ENCODE data around the gene CPLANE1.
"Not testable (repeated sequence)": the region's sequence is repeated elsewhere in the genome, so short reads cannot be mapped to it uniquely, and the experiment has no call there.

Gene CPLANE1

DNA sequence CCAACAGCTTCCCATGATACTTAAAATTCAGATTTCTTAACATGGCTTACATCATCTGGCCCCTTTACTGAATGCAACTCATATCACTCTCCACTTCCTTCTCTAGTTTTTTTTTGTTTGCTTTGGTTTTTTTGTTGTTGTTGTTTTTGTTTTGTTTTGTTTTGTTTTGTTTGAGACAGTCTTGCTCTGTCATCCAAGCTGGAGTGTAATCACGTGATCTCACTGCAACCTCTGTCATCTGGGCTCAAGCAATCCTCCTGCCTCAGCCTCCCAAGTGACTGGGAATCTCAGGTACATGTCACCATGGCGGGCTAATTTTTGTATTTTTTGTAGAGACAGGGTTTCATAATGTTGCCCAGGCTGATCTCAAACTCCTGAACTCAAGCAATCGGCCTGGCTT lies 41.4 kb downstream of the CPLANE1 start:
- no peak for DNase-seq

DNA sequence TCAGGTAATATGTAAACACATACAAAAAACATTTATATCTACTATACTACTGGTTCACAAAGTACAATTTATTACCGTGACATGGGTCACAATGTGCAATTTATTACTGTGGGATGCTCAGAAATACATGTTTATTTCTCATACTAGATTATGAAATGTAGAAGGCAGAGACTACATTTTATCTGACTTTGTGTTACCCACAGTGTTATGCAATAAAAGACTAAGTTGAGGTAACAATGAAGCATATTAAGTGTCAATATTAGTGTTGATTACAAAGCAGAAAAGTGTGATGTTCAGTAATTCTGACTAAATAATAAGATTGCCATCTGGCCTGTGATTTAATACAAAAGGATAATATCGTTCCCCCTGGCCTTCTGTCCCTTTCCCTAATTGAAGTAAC lies 42.4 kb downstream of the CPLANE1 start:
- no peak for DNase-seq

DNA sequence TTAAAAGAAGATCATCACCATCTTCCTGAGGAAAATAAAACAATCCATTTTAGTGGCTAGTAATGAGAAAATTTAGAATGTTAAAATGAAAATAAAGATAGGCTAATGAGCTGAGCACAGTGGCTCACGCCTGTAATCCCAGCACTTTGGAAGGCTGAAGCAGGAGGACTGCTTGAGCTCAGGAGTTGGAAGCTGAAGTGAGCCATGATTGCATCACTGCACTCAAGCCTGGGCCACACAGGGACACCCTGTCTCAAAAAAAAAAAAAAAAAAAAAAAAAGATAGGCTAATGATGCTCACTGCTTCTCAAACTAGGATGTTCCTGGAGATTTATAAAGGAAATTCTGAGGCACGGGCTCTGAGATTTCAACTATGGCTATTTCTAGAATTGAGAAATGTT lies 50.3 kb downstream of the CPLANE1 start:
- no peak for DNase-seq

DNA sequence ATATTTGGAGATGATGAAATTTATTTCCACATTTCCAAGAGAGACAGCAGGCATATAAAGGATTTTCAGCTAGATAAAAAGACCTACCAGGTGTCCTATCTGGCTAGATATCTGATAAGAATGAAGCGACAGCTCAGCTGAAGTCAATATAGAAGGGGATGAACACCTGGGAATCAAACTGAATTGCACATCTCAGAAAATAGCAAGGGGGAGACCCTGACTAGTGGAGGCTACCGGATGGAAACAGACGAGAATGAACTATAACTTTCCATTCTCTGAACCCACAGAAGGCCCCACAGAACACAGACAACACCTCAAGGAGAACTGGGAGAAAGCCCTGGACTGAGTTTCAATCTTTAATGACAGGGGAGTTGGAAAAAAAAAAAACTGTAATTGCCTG lies 51.1 kb downstream of the CPLANE1 start:
- DNase-seq = no peak

DNA sequence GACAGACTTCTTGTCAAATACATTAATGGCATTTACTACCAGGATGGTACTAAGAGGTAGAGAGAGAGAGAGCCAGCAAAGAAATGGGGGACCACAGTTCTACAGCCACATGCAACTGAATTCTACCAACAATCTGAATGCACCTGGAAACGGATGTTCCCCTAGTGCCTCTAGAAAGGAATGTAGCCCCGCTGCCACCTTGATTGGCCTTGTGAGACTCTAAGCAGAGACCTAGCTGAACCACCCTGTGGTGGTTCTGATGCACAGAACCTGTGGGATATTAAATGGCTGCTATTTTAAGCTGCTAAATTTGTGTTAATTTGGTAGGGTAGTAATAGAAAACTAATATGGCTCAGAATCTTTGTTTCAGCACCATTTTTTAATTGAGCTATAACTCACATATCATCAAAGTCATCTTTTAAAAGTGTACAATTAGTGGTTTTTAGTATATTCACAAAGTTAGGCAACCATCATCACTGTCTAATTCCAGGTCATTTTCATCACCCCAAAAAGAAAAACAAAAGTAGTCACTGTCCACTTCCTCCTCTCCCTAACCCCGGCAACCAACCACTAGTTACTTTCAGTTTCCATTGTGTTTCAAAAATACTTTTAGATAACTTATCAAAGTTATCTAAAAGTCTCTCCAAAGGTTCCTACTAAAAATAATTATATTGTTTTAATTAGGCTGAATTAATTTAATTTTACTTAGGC lies 51.7 kb downstream of the CPLANE1 start:
- DNase-seq = no peak

DNA sequence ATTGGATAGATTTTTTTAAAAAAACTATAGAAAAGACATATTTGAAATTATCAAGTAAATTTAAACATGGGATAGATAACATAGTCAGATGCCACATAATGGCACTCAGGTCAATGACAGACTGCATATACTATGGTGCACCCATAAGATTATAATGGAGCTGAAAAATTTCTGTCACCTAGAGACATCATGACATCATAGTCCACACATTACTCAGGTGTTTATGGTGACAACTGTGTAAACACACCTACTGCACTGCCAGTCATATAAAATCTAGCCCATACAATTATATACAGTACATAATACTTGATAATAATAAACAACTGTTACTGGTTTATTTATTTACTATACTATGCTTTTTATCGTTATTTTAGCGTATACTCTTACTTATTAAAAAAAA lies 58.6 kb downstream of the CPLANE1 start:
- DNase-seq = no peak

DNA sequence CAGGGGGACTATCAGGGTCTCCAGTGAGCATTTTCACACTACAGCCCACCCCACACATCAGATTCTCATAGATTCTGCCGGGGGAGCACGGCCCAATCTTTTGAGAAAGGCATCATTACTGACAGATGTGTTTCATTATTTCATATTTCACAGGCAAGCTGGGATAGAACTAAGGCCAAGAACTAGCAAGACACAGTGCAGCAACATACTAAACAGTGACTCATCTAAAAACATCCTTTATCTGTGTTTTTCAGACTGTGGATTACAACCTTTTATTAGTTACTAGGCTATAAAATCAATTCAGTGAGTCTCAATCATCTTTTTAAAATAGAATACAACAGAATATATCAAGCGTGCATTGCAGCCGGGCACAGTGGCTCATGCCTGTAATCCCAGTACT lies 59.8 kb downstream of the CPLANE1 start:
- no peak for DNase-seq

DNA sequence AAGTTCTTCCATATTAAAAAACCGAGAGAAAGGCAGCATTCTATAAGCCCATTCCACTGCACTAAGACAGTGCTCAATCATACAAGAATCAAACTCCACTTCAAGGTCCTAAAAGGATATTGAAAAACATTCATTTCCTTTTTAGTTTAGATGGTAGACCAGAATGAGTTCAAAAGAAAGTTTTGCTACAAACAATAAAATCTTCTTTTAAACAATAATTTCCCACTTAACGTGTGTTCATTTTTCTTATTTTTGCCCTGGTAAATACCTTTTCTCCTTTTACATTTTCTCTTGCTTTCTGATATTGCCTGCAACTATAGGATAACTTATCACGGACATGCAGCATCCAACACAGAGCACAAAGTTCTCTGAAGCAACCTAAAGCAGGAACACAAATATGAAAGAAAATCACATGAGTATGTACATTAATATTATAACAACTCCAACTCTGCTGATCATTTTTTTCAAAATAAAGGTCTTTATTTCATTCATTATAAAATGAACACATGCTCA lies 61.7 kb downstream of the CPLANE1 start:
- no peak for DNase-seq

DNA sequence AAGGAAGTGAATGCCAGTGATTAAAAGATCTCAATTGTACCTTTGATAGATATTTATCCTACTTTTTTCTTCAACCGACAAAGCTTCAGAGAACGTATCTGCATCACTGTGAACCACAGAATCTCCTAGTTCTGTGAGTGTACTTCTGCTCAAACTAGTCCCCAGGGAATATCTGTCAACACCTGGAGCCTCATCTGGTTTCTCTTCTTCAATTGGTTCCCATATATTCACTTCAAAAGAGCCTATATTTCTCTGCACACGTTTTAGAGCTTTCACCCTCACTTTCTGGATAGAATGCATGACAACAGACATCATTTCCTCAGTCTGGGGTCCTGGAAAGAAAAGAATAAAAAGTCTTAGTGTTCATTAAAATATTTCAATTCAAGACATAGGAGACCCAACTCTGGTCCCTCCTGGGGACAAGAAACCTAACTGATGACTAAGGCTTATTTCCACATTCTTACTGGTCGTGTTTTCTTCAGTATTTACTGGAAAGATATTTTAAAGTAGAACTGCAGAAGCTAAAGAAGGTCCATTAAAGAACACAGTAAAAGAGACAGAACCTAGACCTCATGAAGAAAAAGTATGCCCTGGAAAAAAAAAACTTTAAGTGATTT lies 64.3 kb downstream of the CPLANE1 start:
- DNase-seq = no peak

DNA sequence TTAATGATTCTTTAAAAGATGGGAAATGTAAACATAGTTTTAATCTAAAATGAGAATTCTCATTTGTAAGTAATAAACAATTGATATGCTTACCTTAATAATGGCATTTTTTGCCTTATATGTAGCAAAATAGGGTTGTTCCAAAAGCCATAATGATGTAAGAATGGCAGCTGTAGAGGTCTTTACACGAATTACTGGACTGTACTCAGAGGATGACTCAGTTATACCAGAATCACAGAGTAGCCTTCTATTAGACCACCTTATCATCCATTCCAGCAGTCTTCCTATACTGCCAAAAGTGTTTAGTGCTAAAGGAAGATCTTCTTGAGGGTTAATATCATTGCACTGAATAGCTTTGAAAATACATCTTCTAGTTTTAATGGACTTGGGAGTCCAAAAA lies 66.5 kb downstream of the CPLANE1 start:
- DNase-seq = no peak

DNA sequence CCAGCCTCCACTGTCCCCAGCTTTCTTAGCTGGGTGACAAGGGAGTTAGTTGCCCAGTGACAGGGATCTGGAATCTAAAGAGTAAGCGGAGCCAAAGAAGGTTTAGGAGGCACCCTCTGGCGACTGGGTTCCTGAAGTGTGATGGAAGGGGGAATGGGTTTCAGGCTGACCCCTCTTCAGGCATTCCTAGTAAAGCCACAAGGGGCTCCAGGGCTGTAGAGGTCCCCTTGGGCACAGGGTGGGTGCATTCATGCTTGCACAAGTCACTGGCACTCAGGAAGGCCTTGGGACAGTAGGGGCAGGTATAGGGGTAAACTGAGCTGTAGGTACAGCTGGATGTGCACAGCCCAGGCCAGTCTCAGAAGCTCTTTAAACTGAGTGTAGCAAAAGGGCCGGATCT lies 74.2 kb downstream of the CPLANE1 start:
- DNase-seq = no peak

DNA sequence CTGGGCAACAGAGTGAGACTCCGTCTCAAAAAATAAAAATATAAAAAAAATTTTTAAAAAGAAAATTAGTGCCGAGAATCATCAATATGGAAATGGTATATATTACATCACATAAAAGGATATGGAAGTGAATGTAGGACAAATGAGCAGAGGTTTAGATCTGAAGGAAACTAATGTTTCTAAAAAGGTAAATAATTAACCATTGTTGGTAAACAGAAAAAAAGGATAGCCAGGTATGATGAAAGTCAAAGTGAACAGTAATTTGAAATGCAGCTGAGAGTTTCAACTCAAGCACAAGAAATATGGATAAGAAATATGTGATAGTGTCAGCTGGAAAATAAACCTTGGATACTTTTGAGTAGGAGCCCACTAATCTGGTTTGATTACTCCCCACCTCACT lies 76.2 kb downstream of the CPLANE1 start:
- no peak for DNase-seq

DNA sequence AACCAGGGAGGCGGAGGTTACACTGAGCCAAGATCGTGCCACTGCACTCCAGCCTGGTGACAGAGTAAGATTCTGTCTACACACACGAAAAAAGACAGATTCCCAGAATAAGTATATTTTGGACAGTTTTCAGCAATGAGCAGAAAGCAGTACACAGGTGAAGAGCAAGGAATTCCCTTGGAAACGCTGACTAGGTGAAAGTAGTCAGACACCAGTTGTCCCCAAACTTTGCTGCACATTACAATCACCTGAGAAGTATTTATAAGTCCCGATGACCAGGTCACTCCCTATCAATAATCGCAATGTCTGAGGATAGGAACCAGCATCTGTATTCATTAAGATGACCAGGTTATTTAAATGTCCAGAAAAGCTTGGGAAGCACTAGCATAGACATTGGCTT lies 78.3 kb downstream of the CPLANE1 start:
- DNase-seq = no peak

DNA sequence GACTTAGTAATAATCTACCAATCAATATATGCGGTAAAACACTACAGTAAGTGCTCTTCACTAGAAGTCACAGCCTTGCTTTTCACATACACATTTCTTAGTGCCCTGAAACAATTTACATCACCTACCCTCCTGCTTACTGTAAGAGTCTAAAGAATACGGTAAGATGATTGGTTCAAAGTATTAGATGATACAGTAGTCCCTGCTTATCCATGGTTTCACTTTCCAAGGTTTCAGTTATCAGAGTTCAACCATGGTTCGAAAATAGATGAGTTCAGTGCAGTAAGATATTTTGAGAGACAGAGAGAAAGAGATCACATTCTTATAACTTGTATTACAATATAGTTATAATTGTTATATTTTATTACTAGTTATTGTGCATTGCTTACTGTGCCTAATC lies 83.0 kb downstream of the CPLANE1 start:
- no peak for DNase-seq

DNA sequence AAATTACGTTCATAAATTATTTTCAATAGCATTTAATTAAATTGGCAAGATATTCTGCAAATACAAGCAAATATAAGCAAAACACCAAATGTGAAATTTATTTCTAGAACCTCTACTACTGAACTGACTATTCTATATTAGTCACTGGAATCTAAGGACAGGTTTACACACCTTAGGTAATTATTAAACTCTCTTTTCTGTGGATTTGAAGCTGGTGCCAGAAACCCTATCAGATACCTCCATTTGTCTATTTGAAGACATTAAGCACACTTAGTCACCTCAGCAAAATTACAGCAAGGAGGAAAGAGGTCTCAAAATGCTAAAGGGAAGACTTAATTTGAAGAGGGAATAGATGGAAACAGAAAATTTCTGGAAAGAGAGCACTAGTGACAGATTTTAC lies 83.4 kb downstream of the CPLANE1 start:
- no peak for DNase-seq

DNA sequence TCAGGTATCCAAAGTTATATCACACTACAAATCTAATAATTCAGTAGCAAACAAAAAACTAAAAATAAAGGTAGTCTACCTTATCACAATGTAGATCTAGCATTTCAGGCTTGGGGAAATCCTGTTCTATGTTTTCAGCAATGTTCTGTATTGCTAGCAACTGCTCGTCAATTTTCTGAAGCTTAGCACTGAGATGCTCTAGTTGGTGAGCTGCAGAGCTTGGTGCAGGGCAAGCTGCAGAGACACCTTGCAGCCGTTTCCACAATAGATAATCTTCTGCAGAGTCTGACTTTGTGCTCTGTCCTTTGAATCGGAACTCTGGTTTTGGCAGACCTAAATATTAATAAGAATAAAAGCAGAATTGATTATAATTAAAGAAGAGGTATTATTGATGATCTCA lies 95.5 kb downstream of the CPLANE1 start:
- no peak for DNase-seq

DNA sequence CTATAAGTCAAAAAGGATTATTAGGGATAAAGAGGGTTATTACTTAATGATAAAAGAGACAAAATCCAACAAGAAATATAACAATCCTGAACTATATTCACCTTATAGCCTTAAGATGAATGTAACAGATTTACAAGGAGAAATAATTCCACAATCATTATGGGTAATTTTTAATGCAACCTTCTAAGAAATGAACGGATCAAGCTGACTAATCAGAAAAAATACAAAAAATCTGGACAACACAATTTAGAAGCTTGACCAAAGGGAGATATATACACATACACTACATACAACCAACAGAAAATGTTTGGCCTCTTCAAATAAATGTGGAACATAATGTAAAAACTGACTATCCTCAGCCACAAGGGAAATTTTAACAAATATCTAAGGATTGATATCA lies 102.3 kb downstream of the CPLANE1 start:
- DNase-seq = no peak

DNA sequence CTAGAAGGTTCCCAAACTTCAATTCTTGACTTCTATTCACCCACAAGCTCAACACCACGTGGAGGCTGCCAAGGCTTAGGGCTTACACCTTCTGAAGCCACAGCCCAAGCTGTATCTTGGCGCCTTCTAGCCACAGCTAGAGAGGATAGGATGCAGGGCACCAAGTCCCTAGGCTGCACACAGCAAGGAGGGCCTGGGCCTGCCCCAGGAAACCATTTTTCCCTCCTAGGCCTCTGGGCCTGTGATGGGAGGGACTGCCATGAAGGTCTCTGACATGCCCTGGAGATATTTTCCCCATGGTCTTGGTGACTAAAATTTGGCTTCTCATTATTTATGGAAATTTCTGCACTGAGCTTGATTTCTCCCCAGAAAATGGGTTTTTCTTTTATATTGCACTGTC lies 112.5 kb downstream of the CPLANE1 start:
- no peak for DNase-seq

DNA sequence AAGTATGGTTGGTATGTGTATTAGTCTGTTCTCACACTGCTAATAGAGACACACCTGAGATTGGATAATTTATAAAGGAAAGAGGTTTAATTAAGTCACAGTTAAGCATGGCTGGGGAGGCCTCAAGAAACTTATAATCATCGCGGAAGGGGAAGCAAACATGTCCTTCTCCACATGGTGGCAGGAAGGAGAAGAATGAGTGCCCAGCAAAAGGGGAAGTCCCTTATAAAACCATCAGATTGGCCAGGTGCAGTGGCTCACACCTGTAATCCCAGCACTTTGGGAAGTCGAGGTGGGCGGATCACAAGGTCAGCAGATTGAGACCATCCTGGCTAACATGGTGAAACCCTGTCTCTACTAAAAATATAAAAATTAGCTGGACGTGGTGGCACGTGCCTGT lies 113.9 kb downstream of the CPLANE1 start:
- DNase-seq = not testable (repeated sequence)

DNA sequence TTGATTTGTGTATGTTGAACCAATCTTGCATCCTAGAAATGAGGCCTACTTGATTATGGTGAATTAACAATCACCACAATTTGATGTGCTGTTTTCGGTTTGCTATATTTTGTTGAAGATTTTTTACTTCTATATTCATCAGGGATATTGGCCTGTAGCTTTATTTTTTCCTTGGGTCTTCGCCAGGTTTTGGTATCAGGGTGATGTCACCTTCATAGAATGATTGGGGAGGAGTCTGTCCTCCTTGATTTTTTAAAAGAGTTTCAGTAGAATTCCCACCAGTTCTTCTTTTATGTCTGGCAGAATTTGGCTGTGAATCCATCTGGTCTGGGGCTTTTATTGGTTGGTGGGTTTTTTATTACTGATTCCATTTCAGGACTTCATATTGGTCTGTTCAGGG lies 115.2 kb downstream of the CPLANE1 start:
- DNase-seq = no peak

DNA sequence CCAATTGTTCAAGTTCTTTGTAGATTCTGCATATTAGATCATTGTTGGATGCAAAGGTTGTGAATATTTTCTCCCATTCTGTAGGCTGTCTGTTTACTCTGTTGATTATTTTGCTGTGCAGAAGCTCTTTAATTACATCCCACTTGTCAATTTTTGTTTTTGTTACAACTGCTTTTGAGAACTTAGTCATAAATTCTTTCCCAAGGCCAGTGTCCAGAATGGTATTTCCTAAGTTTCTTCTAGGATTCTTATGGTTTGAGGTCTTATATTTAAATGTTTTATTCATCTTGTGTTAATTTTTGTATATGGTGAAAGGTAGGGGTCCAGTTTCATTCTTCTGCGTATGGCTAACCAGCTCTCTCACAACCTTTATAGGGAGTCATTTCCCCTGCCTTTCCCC lies 116.5 kb downstream of the CPLANE1 start:
- DNase-seq = no peak

DNA sequence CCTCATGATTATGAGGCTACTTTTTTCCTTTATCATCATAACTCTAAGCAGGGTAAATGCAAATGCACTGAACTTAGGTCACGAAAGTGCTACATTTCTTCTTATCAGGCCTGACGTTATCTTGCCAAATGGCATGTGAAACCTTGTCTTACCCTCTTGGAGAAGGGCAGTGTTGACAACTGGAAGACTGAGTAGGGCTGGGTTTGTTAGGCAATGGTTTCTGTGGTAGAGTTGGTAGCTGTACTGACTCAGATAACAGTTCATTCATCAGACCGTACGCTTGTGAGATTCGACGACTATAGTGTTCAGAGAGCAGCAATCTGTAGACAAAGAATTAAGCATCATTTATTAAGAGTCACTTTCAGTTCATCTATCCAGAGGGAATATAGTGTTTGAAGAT lies 127.7 kb downstream of the CPLANE1 start:
- no peak for DNase-seq

DNA sequence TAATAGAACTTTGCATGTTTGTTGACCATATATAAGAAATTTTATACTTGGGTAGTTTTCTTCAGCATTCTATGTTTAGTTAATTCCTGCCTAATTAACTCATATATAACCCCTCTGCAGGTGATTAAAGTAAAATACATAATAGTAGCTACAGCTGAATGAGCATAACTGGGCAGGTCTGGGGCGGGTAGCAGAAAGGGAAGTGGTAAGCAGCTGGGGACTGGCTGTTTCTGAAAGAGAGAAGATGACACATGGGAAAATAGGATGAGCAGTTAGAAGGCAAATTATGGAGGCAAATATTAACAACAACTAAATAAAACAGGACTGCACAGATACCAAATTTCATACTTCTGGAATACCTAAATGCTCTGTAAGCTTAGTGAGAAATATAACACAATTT lies 128.1 kb downstream of the CPLANE1 start:
- DNase-seq = peak; percentile 3

DNA sequence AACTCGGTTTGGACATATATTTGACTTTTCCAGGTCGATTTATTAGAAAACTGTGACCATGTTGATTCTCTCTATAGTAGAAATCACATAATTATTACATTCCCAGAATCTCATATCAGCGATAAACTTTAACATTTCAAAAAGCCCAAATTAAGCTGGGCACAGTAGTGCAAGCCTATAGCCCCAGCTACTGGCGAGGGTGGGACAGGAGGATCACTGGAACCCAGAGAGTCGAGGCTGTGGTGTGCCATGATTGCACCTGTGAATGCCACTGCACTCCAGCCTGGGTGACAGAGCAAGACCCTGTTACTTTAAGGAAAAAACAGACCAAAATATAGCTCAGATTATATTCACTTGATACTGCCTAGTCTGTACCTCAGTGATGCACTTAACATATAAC lies 128.9 kb downstream of the CPLANE1 start:
- DNase-seq = no peak

DNA sequence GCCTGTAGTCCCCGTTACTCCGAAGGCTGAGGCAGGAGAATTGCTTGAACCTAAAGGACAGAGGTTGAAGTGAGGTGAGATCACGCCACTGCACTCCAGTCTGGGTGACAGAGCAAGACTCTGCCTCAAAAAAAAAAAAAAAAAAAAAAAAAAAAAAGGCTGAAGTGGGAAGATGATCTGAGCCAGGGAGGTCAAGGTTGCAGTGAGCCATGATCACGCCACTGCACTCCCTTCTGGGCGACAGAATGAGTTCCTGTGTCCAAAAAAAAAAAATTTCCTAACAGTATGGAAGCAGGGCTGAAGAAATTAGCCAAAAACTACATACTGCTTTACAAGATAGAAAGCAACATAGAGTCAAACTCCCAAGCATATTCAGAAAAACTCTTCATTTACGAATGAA lies 132.8 kb downstream of the CPLANE1 start:
- no peak for DNase-seq
